Measurements from ENCODE around the gene PLCB4. TPM values are rescaled to one million over a fixed set of nuclear protein-coding genes. Genes with fewer than 3 reads are reported as not detected.

Gene PLCB4
- polyA plus RNA-seq, 1 donor (not counting 4 experiments of a cell fraction or from before 2014, with no cell fraction given) = 4.1 TPM

DNA sequence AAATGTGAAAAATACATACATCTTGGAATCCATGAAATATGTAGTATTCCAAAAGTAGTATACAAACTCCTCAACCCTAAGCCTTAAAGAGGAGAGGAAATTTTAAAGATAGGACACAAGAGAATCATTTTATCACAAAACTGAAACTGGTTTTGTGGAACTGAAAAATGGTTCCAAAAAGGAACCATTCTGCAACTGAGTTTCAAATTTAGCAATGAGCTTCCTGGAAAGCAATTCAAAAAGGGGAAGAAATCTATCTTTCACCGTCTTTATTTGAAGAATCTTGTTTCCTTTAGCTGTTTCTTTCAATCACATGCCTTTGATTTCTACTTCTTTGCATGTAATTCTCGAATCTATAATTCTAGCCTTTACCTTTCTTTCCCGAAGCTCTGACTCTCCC is 413.3 kb downstream of the PLCB4 start:
- Histone ChIP-seq H3K36me3 (ENCODE audit: control insufficient read depth in 2 of 2, extremely low read depth in 1 of 2, insufficient read depth in 2 of 2, low read length in 2 of 2) (no peaks in the 10 kb centered on the region), H3K79me2 (ENCODE audit: control insufficient read depth, insufficient read depth, low read length) (no peaks in the 10 kb centered on the region), H3K9me1 (ENCODE audit: control insufficient read depth, extremely low read depth, insufficient read depth, low read length) (no peaks in the 10 kb centered on the region), H3K4me3 (ENCODE audit: control insufficient read depth in 2 of 3, extremely low read depth in 1 of 3, insufficient read depth in 2 of 3, low read depth in 1 of 3, low read length in 3 of 3) (no peak overlapping the region), H4K20me1 (ENCODE audit: control insufficient read depth, extremely low read depth, insufficient read depth, low read length) (no peaks in the 10 kb centered on the region), H3K4me2 (ENCODE audit: control insufficient read depth, extremely low read depth, insufficient read depth, low read depth, low read length) (no peak overlapping the region), H2AFZ (ENCODE audit: control insufficient read depth, low read length) (no peak overlapping the region), H3K27me3 (ENCODE audit: control insufficient read depth, extremely low read depth, insufficient read depth, low read length) (no peaks in the 10 kb centered on the region), H3K9ac (ENCODE audit: control insufficient read depth, extremely low read depth, insufficient read depth, low read length) (no peak overlapping the region), H3K4me1 (ENCODE audit: control insufficient read depth, extremely low read depth, insufficient read depth, low read length) (no peaks in the 10 kb centered on the region), H3K27ac (ENCODE audit: control insufficient read depth, insufficient read depth, low read length) (no peak overlapping the region), H3K9me3 (ENCODE audit: control insufficient read depth, low read depth, low read length) (no peaks in the 10 kb centered on the region)
- no peak for FAIRE-seq
- no peak for DNase-seq (ENCODE audit: low read depth, low spot score)
- dilution Hi-C loops (cut with MboI; ENCODE audit: extremely low pct_ligation_motif_present, low sequenced_read_pairs) = no loop called here
- TF ChIP-seq, protein P1, sequence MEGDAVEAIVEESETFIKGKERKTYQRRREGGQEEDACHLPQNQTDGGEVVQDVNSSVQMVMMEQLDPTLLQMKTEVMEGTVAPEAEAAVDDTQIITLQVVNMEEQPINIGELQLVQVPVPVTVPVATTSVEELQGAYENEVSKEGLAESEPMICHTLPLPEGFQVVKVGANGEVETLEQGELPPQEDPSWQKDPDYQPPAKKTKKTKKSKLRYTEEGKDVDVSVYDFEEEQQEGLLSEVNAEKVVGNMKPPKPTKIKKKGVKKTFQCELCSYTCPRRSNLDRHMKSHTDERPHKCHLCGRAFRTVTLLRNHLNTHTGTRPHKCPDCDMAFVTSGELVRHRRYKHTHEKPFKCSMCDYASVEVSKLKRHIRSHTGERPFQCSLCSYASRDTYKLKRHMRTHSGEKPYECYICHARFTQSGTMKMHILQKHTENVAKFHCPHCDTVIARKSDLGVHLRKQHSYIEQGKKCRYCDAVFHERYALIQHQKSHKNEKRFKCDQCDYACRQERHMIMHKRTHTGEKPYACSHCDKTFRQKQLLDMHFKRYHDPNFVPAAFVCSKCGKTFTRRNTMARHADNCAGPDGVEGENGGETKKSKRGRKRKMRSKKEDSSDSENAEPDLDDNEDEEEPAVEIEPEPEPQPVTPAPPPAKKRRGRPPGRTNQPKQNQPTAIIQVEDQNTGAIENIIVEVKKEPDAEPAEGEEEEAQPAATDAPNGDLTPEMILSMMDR (optimal IDR thresholded peaks at IDR 0.05 in 1 of 3, IDR thresholded peaks at IDR 0.05 in 1 of 3, conservative IDR thresholded peaks at IDR 0.05 in 1 of 3; ENCODE audit: extremely low read depth in 1 of 3, insufficient read depth in 2 of 3, low read length in 3 of 3) = no peak
- TF ChIP-seq EZH2 (IDR thresholded peaks at IDR 0.05; ENCODE audit: low read length) = no peak

DNA sequence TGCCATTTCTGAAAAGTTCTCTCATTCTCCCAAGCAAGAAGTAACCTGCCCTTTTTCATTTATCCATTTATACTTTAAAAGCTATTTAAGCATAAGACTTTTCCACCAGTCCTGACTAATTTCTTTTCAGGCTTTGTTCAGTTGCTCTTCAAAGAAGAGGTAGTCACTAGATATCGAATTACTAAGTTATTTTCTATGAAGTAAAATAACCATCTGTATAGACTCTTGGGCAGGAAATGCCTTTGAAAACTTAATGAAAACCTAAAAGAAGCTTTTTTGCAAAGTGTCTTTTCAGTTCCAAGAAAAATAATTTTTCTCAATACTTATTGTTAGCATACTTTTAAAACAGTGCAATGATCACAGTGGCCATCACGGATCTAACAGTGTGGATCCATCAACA is 414.2 kb downstream of the PLCB4 start:
- no peak for FAIRE-seq
- Histone ChIP-seq H3K9ac (ENCODE audit: control insufficient read depth, extremely low read depth, insufficient read depth, low read length) (no peak overlapping the region), H4K20me1 (ENCODE audit: control insufficient read depth, extremely low read depth, insufficient read depth, low read length) (no peaks in the 10 kb centered on the region), H3K79me2 (ENCODE audit: control insufficient read depth, insufficient read depth, low read length) (no peaks in the 10 kb centered on the region), H3K4me3 (ENCODE audit: control insufficient read depth in 2 of 3, extremely low read depth in 1 of 3, insufficient read depth in 2 of 3, low read depth in 1 of 3, low read length in 3 of 3) (no peak overlapping the region), H2AFZ (ENCODE audit: control insufficient read depth, low read length) (no peak overlapping the region), H3K9me3 (ENCODE audit: control insufficient read depth, low read depth, low read length) (no peaks in the 10 kb centered on the region), H3K27me3 (ENCODE audit: control insufficient read depth, extremely low read depth, insufficient read depth, low read length) (no peaks in the 10 kb centered on the region), H3K27ac (ENCODE audit: control insufficient read depth, insufficient read depth, low read length) (no peak overlapping the region), H3K9me1 (ENCODE audit: control insufficient read depth, extremely low read depth, insufficient read depth, low read length) (no peaks in the 10 kb centered on the region), H3K4me2 (ENCODE audit: control insufficient read depth, extremely low read depth, insufficient read depth, low read depth, low read length) (no peak overlapping the region), H3K36me3 (ENCODE audit: control insufficient read depth in 2 of 2, extremely low read depth in 1 of 2, insufficient read depth in 2 of 2, low read length in 2 of 2) (no peaks in the 10 kb centered on the region), H3K4me1 (ENCODE audit: control insufficient read depth, extremely low read depth, insufficient read depth, low read length) (no peaks in the 10 kb centered on the region)
- TF ChIP-seq, protein P1 (optimal IDR thresholded peaks at IDR 0.05 in 1 of 3, IDR thresholded peaks at IDR 0.05 in 1 of 3, conservative IDR thresholded peaks at IDR 0.05 in 1 of 3; ENCODE audit: extremely low read depth in 1 of 3, insufficient read depth in 2 of 3, low read length in 3 of 3) = no peak
- no peak for TF ChIP-seq EZH2 (IDR thresholded peaks at IDR 0.05; ENCODE audit: low read length)
- dilution Hi-C loops (cut with MboI; ENCODE audit: extremely low pct_ligation_motif_present, low sequenced_read_pairs) = no loop called here
- DNase-seq (ENCODE audit: low read depth, low spot score) = no peak
